ENCODE data around the gene FOXK2. TPM values are rescaled to one million over a fixed set of nuclear protein-coding genes. Genes with fewer than 3 reads are reported as not detected.

The FOXK2 gene
- polyA plus RNA-seq, 4 donors: 39.9 to 45.0 (median 41.7) TPM

GRCh38 chr17:82601447-82602000 is 82.0 kb downstream of the FOXK2 start:
- DNase-seq (ENCODE audit: low read depth in 4 of 4, low spot score in 3 of 4): no peak

- DNase-seq (ENCODE audit: low read depth in 4 of 4, low spot score in 3 of 4): no peak
Observed at GRCh38 chr17:82602487-82602886, 83.0 kb downstream of the FOXK2 start.

- DNase-seq (ENCODE audit: low read depth in 4 of 4, low spot score in 3 of 4): no peak
Observed at GRCh38 chr17:82602986-82603710, 83.6 kb downstream of the FOXK2 start.

GRCh38 chr17:82603981-82604448 is 84.5 kb downstream of the FOXK2 start:
- no peak for DNase-seq (ENCODE audit: low read depth in 4 of 4, low spot score in 3 of 4)

GRCh38 chr17:82604532-82604931 is 85.0 kb downstream of the FOXK2 start:
- DNase-seq (ENCODE audit: low read depth in 4 of 4, low spot score in 3 of 4): no peak

- no peak for DNase-seq (ENCODE audit: low read depth in 4 of 4, low spot score in 3 of 4)
Observed at GRCh38 chr17:82605939-82606600, 86.5 kb downstream of the FOXK2 start.

GRCh38 chr17:82608816-82609215 is 89.3 kb downstream of the FOXK2 start:
- no peak for DNase-seq (ENCODE audit: low read depth in 4 of 4, low spot score in 3 of 4)

GRCh38 chr17:82609655-82610054 is 90.1 kb downstream of the FOXK2 start:
- no peak for DNase-seq (ENCODE audit: low read depth in 4 of 4, low spot score in 3 of 4)

- no peak for DNase-seq (ENCODE audit: low read depth in 4 of 4, low spot score in 3 of 4)
Observed at GRCh38 chr17:82611140-82612058, 91.9 kb downstream of the FOXK2 start.

- no peak for DNase-seq (ENCODE audit: low read depth in 4 of 4, low spot score in 3 of 4)
Observed at GRCh38 chr17:82613283-82614094, 94.0 kb downstream of the FOXK2 start.

GRCh38 chr17:82614095-82614631 is 94.6 kb downstream of the FOXK2 start:
- no peak for DNase-seq (ENCODE audit: low read depth in 4 of 4, low spot score in 3 of 4)

GRCh38 chr17:82615084-82616020 is 95.8 kb downstream of the FOXK2 start:
- no peak for DNase-seq (ENCODE audit: low read depth in 4 of 4, low spot score in 3 of 4)

- no peak for DNase-seq (ENCODE audit: low read depth in 4 of 4, low spot score in 3 of 4)
Observed at GRCh38 chr17:82616021-82616711, 96.6 kb downstream of the FOXK2 start.

- DNase-seq (ENCODE audit: low read depth in 4 of 4, low spot score in 3 of 4): no peak
Observed at GRCh38 chr17:82619211-82619610, 99.7 kb downstream of the FOXK2 start.

- no peak for DNase-seq (ENCODE audit: low read depth in 4 of 4, low spot score in 3 of 4)
Observed at GRCh38 chr17:82619641-82620040, 100.1 kb downstream of the FOXK2 start.

GRCh38 chr17:82623707-82624106 is 104.2 kb downstream of the FOXK2 start:
- DNase-seq (ENCODE audit: low read depth in 4 of 4, low spot score in 3 of 4): no peak

GRCh38 chr17:82627405-82627804 is 107.9 kb downstream of the FOXK2 start:
- DNase-seq (ENCODE audit: low read depth in 4 of 4, low spot score in 3 of 4): no peak

GRCh38 chr17:82629748-82630147 is 110.2 kb downstream of the FOXK2 start:
- DNase-seq (ENCODE audit: low read depth in 4 of 4, low spot score in 3 of 4): no peak

Measured in right renal pelvis (tissue), 4 donors.